Measurements from ENCODE around the gene RNU2-63P. TPM values are rescaled to one million over a fixed set of nuclear protein-coding genes. Genes with fewer than 3 reads are reported as not detected.
"Not testable (repeated sequence)": the region's sequence is repeated elsewhere in the genome, so short reads cannot be mapped to it uniquely, and the experiment has no call there.

The RNU2-63P gene
- total RNA-seq, 4 donors from 2014 or later = not detected

DNA sequence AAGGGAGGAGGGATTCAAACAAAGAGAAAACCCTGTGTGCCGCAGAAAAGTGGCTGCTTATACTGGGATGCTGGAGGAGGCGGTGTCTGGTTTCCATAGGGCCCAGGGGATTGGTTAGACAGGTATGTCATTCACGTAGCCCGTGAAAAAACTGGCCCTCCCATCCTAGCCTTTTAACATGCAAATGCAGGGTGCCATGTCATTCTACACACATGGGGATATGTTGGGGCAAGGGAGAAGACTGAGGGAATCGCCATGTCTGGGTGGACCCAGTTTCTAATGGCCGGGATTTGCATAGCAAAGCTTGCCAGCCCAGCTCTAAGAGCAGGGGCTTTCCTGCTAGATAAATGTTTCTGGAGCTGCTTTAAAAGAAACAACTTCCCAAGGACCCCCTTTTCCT lies 8.2 kb upstream of the RNU2-63P start:
- Histone ChIP-seq H3K27ac (replicated peaks in 1 of 4) (no peak overlapping the region), H3K4me3 (no peak overlapping the region), H3K4me1 (no peaks in the 10 kb centered on the region), H3K36me3 (peaks cover 16 to 31% (median 19%) of the 10 kb centered on the region in 4 donors), H3K9me3 (no peaks in the 10 kb centered on the region), H3K27me3 (no peaks in the 10 kb centered on the region)
- intact Hi-C loops (cut with DNase I) = no loop called here
- TF ChIP-seq POLR2A (IDR thresholded peaks at IDR 0.05; ENCODE audit: low read depth) (no peak), EP300 (IDR thresholded peaks at IDR 0.05) (no peak), POLR2AphosphoS5 (IDR thresholded peaks at IDR 0.05) (no peak)
- TF ChIP-seq, protein P1, sequence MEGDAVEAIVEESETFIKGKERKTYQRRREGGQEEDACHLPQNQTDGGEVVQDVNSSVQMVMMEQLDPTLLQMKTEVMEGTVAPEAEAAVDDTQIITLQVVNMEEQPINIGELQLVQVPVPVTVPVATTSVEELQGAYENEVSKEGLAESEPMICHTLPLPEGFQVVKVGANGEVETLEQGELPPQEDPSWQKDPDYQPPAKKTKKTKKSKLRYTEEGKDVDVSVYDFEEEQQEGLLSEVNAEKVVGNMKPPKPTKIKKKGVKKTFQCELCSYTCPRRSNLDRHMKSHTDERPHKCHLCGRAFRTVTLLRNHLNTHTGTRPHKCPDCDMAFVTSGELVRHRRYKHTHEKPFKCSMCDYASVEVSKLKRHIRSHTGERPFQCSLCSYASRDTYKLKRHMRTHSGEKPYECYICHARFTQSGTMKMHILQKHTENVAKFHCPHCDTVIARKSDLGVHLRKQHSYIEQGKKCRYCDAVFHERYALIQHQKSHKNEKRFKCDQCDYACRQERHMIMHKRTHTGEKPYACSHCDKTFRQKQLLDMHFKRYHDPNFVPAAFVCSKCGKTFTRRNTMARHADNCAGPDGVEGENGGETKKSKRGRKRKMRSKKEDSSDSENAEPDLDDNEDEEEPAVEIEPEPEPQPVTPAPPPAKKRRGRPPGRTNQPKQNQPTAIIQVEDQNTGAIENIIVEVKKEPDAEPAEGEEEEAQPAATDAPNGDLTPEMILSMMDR (IDR thresholded peaks at IDR 0.05) = no peak
- no peak for DNase-seq (ENCODE audit: extremely low spot score)
- WGBS = 77% methylated on average over 6 of the region's 6 CpGs

DNA sequence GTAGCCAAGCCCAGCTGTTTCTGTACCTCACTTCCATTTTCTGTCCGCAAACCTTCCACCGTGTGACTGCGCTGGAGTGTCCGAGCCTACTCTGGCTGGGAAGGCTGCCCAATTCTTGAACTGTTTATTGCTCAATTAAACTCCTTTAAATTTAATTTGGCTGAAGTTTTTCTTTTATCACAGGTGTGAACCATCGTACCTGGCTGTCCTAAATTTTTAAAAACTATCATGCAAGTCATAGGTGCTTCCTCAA lies 6.2 kb upstream of the RNU2-63P start:
- no peak for DNase-seq (ENCODE audit: extremely low spot score)
- 83% methylated on average over 5 of the region's 5 CpGs for WGBS
- Histone ChIP-seq H3K27ac (replicated peaks in 1 of 4) (no peak overlapping the region), H3K9me3 (no peaks in the 10 kb centered on the region), H3K27me3 (no peaks in the 10 kb centered on the region), H3K4me1 (peaks cover 0 to under 1% (median under 1%) of the 10 kb centered on the region in 4 donors), H3K4me3 (no peak overlapping the region), H3K36me3 (peaks cover 3 to 12% (median 5%) of the 10 kb centered on the region in 4 donors)
- TF ChIP-seq, protein P1 (IDR thresholded peaks at IDR 0.05) = no peak
- TF ChIP-seq POLR2A (IDR thresholded peaks at IDR 0.05; ENCODE audit: low read depth) (no peak), EP300 (IDR thresholded peaks at IDR 0.05) (no peak)
- intact Hi-C loops (cut with DNase I) = no loop called here

DNA sequence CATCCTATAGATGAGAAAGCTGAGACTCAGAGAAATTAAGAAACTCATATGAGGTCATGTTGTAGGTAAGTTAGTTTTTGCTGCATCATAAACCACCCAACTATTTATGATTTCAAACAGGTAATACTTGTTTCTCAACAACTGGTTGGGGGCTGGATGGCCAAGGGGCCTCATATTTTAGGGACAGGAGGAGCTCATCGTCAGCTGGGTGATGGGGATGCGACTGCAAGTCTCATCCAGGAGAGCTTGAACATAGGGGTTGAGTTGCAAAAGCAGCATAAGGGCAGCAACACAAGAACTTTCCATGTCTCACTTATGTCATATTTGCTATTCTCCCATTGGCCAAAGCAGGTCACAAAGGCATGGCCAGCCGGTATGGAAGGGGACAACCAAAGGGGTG lies 3.6 kb upstream of the RNU2-63P start:
- no peak overlapping the region for H3K27ac ChIP-seq (replicated peaks in 1 of 4)
- peaks cover 0 to 14% (median 13%) of the 10 kb centered on the region in 4 donors for H3K4me1 ChIP-seq
- no peaks in the 10 kb centered on the region for H3K36me3 ChIP-seq
- TF ChIP-seq POLR2A (IDR thresholded peaks at IDR 0.05; ENCODE audit: low read depth) (no peak), EP300 (IDR thresholded peaks at IDR 0.05) (no peak), POLR2AphosphoS5 (IDR thresholded peaks at IDR 0.05) (no peak)
- TF ChIP-seq, protein P1 (IDR thresholded peaks at IDR 0.05) = no peak
- no peak for DNase-seq (ENCODE audit: extremely low spot score)
- H3K4me3 ChIP-seq = no peak overlapping the region
- H3K27me3 ChIP-seq = no peaks in the 10 kb centered on the region
- no peaks in the 10 kb centered on the region for H3K9me3 ChIP-seq
- WGBS = 67% methylated on average over 3 of the region's 3 CpGs
- intact Hi-C loops (cut with DNase I) = no loop called here

- WGBS = 100% methylated on average over 1 of the region's 6 CpGs
- TF ChIP-seq EP300 (IDR thresholded peaks at IDR 0.05) = no peak
- no peak for TF ChIP-seq POLR2A (IDR thresholded peaks at IDR 0.05; ENCODE audit: low read depth)
- TF ChIP-seq, protein P1 (IDR thresholded peaks at IDR 0.05) = no peak
- TF ChIP-seq POLR2AphosphoS5 (IDR thresholded peaks at IDR 0.05) = no peak
- Histone ChIP-seq H3K27ac (replicated peaks in 1 of 4) (no peak overlapping the region), H3K27me3 (no peaks in the 10 kb centered on the region), H3K4me1 (peaks cover 0 to 14% (median 13%) of the 10 kb centered on the region in 4 donors), H3K36me3 (no peaks in the 10 kb centered on the region), H3K9me3 (no peaks in the 10 kb centered on the region), H3K4me3 (no peak overlapping the region)
- DNase-seq (ENCODE audit: extremely low spot score) = no peak
- intact Hi-C loops (cut with DNase I) = no loop called here
Observed at GRCh38 chr2:88018909-88019308, 2.6 kb upstream of the RNU2-63P start.

DNA sequence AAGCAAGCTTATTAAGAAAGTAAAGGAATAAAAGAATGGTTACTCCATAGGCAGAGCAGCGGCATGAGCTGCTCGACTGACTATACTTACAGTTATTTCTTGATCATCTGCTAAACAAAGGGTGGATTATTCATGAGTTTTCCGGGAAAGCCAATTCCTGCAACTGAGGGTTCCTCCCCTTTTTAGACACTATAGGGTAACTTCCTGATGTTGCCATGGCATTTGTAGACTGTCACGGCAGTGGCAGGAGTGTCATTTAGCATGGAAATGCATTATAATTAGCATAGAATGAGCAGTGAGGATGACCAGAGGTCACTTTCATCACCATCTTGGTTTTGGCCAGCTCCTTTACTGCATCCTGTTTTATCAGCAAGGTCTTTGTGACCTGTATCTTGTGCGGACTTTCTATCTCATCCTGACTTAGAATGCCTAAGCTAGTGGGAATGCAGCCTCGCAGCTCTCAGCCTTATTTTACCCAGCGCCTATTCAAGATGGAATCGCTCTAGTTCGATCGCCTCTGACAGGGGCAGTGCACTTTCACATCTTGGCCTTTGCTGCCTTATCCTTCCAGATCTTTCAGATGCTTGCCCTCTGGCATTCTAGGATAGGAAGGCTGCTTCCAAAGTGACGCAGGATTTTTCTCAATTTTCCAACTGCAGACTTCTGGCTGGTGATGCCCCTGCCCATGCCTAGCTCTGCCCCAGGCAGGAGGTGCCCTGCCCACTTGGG lies 1.9 kb upstream of the RNU2-63P start:
- 89% methylated on average over 11 of the region's 11 CpGs for WGBS
- H3K36me3 ChIP-seq; H3K27ac ChIP-seq (replicated peaks in 1 of 4); DNase-seq (ENCODE audit: extremely low spot score); intact Hi-C loops (cut with DNase I); H3K9me3 ChIP-seq; H3K27me3 ChIP-seq; H3K4me3 ChIP-seq: not testable (repeated sequence)
- H3K4me1 ChIP-seq = peaks cover 0 to 14% (median 13%) of the 10 kb centered on the region in 4 donors

- H3K9me3 ChIP-seq; H3K27me3 ChIP-seq; DNase-seq (ENCODE audit: extremely low spot score); H3K36me3 ChIP-seq; intact Hi-C loops (cut with DNase I): not testable (repeated sequence)
- Histone ChIP-seq H3K27ac (replicated peaks in 1 of 4) (peak overlapping the region in 1 of 4 donors; percentile 53), H3K4me1 (peaks cover 0 to 14% (median 13%) of the 10 kb centered on the region in 4 donors), H3K4me3 (peak overlapping the region in 3 of 4 donors; percentile 60 to 69 (median 61))
- WGBS = 92% methylated on average over 2 of the region's 2 CpGs
Observed at GRCh38 chr2:88017780-88018038, 1.4 kb upstream of the RNU2-63P start.

Data from esophagus muscularis mucosa (tissue), 4 donors.